ENCODE results near the gene KRT6A.
"Not testable (repeated sequence)": the region's sequence is repeated elsewhere in the genome, so short reads cannot be mapped to it uniquely, and the experiment has no call there.

KRT6A gene

DNA sequence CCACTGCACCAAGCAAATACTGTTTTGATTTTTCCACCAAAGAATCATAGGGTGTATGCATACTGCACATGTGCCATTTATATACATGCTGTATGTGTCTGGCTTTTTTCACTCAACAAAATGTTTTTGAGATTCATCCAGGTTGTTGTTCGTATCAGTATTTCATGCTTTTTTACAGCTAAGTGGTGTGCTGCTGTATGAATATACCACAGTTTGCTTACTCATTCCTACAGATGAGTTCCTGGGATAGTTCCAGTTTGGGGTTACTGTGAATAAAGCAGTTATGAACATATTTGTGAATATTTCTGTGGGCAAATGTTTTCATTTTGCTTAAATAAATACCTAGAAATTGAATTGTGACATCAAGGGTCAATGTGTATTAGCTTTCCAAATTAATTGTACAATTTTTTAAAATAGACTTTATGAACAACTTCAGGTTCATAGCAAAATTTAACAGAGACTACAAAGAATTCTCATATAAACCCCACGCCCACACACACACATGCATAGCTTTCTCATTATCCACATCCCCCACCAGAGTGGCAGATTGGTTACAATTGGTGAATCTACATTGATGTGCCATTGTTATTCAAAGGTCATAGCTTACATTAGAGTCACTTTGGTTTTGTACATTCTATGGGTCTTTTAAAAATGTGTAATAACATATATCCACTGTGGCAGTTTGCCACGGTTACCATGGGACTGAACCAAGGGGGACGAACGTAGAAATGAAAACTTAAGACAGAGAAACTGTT, 6.9 kb upstream of the KRT6A start:
- no peak for DNase-seq

DNA sequence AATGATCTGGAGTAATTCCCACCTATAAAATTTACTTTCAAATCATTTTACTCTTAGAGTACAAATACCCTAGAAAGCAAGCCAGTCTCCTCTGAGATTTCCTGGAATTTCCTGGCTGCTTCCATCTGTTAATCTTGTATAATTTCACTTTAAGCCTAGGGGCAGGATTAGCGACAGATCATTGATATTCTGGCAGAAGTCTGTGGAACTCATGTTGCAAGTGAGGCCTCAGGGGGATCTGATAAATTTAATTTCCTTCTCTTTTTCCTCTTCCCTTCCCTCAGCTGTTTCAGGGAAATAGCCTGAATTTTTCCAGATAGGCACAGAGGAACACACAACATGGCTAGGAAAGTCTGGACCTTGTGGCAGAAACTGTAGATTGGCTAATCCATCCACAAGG, 5.9 kb upstream of the KRT6A start:
- DNase-seq = no peak

- no peak for DNase-seq
These were observed 4.9 kb upstream of the KRT6A start for GRCh38 chr12:52497975-52498374.

DNA sequence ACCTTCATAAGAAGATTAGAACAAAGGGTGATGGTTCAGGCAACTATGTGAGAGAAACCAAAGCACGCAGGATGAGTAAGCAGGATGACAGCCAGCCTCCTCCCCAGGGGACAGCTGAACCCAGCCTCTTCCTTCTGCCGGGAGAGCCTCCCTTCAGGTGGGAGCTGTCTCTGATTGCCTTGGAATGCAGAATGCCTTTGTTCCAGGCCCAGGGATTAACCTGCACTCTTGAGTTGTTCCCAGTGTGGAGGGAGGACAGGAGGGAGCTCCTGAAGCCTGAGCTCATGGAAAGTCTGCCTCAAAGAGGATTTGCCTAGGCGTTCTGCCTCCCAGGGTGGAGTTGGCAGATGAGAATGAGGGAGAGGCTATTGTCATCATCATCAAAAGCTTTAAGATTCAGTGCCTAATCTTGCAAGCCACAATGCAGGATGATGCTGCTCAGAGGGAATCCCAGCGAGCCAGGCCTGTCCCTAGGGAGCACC, 3.6 kb upstream of the KRT6A start:
- no peak for DNase-seq

DNA sequence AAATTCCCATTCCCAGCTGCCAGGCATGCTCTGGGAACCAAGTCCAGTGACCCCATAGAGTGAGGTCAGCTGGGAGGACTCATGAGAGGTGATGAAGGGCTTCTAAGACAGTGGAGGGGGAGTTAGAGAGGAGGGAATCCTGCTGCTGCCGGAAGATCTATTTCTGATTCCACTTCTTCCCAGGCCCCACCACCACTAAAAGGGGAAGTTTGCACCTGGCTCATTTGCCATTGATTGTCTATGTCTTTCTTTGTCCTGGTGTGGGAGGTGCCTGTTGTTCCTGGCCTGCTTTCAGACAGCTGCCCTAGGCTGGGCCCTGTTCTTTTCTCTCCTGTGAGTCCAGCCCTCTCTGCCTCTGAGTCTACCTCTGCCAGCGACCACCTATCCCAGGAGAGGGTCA, 3.0 kb upstream of the KRT6A start:
- peak; percentile 43 for DNase-seq

GRCh38 chr12:52495389-52495788, 2.3 kb upstream of the KRT6A start:
- DNase-seq = peak; percentile 61

- no peak for DNase-seq
These were observed 1.5 kb upstream of the KRT6A start for GRCh38 chr12:52494518-52494917.

- no peak for DNase-seq
These were observed 1.0 kb upstream of the KRT6A start for GRCh38 chr12:52494100-52494499.

DNA sequence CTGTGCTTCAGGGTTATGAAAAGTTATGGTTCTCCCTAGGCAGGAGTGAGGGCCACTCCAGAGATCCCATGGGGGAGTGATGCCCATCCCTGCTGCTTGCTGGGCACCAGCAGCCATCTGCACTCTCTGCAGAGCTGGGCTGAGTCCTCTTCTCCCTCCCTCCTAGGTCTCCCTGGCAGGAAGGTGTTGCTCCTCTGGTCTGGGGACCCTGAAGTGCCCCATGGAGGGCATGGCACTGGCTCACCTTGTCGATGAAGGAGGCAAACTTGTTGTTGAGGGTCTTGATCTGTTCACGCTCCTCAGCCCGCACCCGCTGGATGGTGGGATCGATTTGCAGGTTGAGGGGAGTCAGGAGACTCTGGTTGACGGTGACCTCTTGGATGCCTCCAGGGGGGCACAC, 652 bp downstream of the KRT6A start:
- DNase-seq = not testable (repeated sequence)

DNA sequence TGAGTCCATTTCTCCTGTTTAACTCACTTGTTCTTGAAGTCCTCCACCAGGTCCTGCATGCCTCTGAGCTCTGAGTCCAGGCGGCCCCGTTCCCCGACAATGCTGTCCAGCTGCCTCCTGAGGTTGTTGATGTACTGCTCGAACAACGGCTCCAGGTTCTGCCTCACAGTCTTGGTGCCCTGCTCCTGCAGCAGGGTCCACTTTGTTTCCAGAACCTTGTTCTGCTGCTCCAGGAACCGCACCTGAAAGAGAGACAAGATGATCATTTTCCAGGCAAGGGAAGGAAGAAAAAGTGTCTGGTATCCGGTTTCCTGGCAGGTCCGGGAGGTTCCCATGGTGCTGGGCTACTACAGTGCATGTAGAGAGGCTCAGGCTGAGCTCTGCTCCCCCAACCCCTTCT, 1.6 kb downstream of the KRT6A start:
- DNase-seq = not testable (repeated sequence)

DNA sequence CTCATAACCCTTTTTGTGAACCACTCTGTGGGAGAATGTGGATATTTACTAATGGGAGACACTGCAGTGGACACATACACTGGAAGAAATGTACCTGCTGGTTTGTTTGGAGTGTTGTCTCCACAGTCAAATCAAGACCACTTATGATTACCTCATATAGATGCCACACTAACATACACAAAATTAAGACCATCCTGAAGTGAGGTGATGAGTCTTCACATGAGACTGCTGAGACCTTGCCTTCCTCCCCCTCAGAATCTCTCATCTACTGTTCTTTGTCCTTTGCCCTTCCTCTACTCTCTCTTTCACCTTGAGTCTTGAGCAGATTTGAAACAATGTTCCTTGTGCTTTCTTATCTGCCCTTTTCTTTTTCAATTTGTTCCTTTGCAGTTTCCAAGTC, 4.3 kb downstream of the KRT6A start:
- DNase-seq = no peak

DNA sequence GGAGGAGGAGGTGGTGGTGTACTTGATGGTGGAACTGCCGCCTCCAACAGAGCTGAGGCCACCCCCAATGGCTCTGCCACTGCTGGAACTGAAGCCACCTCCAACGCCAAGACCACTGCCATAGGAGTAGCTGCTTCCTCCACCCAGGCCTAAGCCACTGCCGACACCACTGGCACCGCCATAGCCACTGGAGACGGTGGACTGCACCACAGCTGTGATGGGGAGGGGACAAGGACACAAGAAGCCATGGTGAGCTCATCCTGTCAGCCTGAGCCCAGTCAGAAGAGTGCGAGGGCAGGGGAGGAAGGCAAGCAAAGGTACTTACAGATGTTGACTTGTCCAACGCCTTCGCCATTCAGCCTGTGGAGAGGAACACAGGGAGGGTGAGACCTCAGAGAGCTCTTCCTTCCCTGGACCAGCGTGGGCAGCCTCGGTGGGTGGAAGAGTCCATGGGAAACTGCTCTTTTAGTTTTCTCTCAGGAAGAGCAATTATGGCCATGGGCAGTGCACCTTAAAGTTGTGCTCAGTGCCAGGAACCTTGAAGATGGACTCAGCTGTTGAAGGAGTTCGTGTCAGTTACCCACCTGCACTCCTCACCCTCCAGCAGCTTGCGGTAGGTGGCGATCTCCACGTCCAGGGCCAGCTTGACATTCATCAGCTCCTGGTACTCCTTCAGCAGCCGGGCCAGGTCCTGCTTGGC, 5.2 kb downstream of the KRT6A start:
- not testable (repeated sequence) for DNase-seq

GRCh38 chr12:52487211-52487610, 5.8 kb downstream of the KRT6A start:
- no peak for DNase-seq

DNA sequence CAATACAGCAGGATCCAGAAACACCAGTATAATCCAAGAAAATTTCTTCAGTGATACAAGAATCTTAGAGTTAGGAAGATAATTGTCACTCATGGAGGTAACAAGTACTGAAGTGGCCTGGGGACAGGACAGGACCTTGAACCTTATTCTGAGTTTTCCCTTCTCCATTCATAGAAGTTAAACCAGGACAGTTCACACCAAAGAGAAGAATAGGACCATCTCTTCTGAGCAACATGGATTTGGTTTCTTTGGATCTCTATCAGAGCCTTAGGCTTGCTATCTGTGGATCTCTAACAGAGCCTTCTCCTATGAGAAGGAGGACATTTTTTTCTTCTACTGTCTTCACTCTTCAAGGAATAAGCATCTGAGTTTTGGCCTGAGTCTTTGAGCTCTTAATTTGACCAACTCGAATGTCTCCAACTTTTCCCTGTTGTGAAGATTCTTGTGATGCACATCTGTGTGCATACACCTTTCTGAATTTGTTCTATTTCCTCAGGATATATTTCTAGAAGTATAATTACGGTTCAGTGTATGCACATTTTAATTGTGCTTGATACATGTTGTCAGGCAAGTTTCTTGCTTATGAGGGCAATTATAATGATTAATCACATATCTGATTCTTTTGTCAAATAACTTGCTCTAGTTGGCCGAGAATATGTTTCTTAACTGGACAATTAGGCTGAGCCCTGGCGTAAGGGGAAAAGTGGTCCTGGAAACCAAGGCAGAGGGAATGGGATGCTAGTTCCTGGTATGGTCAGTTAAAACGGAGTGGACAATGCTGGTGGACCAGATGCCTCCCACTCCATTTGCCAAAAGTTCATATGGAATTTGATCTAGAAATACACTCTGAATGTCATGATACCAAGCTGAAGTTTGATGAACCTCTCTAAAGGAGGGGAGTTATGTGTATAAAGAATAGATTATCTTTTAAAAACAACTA, 6.6 kb downstream of the KRT6A start:
- no peak for DNase-seq

- DNase-seq = no peak
These were observed 13.0 kb downstream of the KRT6A start for GRCh38 chr12:52480073-52480472.

DNA sequence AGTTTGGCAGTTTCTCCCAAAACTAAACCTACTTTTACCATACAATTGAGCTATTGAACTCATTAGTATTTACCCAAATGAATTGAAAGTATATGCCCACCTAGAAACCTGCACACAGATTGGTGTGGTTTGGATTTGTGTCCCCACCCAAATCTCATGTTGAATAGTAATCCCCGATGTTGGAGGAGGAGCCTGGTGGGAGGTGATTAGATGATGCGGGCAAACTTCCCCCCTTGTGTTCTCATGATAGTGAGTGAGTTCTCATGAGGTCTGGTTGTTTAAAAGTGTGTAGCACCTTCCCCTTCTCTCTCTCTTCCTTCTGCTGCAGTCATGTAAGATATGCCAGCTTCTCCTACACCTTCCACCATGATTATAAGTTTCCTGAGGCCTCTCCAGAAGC, 15.4 kb downstream of the KRT6A start:
- DNase-seq = no peak

- no peak for DNase-seq
These were observed 18.8 kb downstream of the KRT6A start for GRCh38 chr12:52474212-52474611.

DNA sequence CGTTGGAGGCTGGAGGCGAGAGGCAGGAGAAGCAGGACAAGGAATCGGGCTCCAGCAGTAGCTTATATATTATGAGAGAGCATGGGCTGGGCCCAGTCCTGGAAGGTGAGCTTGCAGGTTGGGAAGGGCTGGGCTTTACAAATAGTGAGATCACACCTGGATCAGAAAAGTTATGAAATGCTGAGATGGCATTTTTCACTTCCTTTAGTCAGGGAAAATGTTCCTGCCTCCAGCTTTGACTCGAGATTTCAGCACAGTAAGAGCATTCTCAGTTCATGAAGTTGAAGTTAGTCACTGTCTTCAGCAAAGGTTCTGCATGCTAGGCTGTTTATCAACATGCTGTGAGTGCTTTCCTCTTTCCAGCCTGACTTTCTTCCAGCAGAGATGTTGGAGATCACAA, 19.3 kb downstream of the KRT6A start, which contains the start of gene KRT6C:
Gene KRT6C, minus strand, starts transcription at position 38 of the 400 bp plus-strand sequence. CDS start 68 bp downstream, outside the sequence.
- DNase-seq = no peak

DNA sequence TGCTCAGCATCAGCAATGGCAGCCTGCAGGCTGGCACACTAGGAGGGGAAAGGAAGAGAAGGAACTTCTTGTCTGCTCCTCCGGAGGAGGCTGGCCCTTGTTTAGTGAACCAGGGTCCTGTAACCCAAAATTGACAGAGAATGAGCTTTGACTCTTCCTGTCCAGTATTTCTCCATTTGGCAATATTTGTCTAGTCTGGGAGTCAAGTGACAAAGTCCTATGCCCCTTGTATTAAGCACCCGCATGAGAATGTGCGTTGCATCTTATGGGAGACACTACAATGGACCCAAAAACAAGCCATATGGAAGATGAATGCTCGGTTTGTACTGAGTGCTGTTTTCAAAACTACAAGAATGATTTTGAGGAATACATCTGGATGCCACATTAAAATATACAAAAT, 23.2 kb downstream of the KRT6A start:
- DNase-seq = no peak

DNA sequence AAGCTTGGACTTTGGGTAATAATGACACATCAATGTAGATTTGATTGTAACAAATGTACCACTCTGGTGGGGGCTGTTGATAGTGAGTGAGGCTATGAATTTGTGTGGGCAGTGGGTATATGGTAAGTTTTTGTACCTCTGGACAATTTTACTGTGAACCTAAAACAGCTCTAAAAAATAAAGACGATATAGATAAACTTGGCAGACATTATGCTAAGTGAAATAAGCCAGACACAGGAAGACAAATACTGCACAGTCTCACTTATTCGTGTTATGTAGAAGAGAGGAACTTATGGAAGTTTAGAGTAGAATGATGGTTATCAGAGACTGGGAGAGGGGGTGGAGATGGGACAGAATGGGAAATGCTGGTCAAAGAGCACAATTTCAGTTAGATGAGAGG, 28.2 kb downstream of the KRT6A start:
- DNase-seq = no peak

- DNase-seq = no peak
These were observed 31.4 kb downstream of the KRT6A start for GRCh38 chr12:52461693-52462092.

GRCh38 chr12:52458861-52459260, 34.2 kb downstream of the KRT6A start:
- no peak for DNase-seq

- DNase-seq = no peak
These were observed 37.2 kb downstream of the KRT6A start for GRCh38 chr12:52455821-52456220.

Measured in NCI-H774 (cell line).